ENCODE results near the gene VIPR1.
"Not testable (repeated sequence)": the region's sequence is repeated elsewhere in the genome, so short reads cannot be mapped to it uniquely, and the experiment has no call there.

VIPR1 gene

GRCh38 chr3:42575137-42575741 lies 72.8 kb downstream of the VIPR1 start:
- Histone ChIP-seq H3K4me1 (ENCODE audit: low read length) (peaks cover 3% of the 10 kb centered on the region; the same call in 1 of the 2 replicates), H3K27ac (ENCODE audit: low read length) (no peak overlapping the region), H4K20me1 (ENCODE audit: insufficient read depth, low read length) (no peaks in the 10 kb centered on the region), H3K9ac (ENCODE audit: low read length) (no peak overlapping the region), H2AFZ (ENCODE audit: low read length) (no peak overlapping the region), H3K9me3 (replicated peaks; ENCODE audit: insufficient read depth, low read length) (no peaks in the 10 kb centered on the region), H3K27me3 (replicated peaks; ENCODE audit: insufficient read depth, low read length) (no peaks in the 10 kb centered on the region), H3K79me2 (ENCODE audit: low read length) (peaks cover 52% of the 10 kb centered on the region), H3K4me2 (ENCODE audit: low read depth, low read length) (no peak overlapping the region), H3F3A (ENCODE audit: insufficient read depth, low read length) (no peaks in the 10 kb centered on the region), H3K36me3 (replicated peaks; ENCODE audit: insufficient read depth, low read length) (no peaks in the 10 kb centered on the region; the same call in 1 of the 2 replicates), H3K4me3 (ENCODE audit: low read length) (no peak overlapping the region), H3K9me2 (replicated peaks; ENCODE audit: insufficient read depth, low read length) (no peaks in the 10 kb centered on the region)
- no peak for DNase-seq
- TF ChIP-seq EZH2 (optimal IDR thresholded peaks at IDR 0.05; ENCODE audit: low read depth, low read length) (no peak), EZH2phosphoT487 (IDR thresholded peaks at IDR 0.05; ENCODE audit: low read length) (no peak)
- TF ChIP-seq, protein P1, sequence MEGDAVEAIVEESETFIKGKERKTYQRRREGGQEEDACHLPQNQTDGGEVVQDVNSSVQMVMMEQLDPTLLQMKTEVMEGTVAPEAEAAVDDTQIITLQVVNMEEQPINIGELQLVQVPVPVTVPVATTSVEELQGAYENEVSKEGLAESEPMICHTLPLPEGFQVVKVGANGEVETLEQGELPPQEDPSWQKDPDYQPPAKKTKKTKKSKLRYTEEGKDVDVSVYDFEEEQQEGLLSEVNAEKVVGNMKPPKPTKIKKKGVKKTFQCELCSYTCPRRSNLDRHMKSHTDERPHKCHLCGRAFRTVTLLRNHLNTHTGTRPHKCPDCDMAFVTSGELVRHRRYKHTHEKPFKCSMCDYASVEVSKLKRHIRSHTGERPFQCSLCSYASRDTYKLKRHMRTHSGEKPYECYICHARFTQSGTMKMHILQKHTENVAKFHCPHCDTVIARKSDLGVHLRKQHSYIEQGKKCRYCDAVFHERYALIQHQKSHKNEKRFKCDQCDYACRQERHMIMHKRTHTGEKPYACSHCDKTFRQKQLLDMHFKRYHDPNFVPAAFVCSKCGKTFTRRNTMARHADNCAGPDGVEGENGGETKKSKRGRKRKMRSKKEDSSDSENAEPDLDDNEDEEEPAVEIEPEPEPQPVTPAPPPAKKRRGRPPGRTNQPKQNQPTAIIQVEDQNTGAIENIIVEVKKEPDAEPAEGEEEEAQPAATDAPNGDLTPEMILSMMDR (IDR thresholded peaks at IDR 0.05; ENCODE audit: low read length): no peak

GRCh38 chr3:42578054-42578453 lies 75.6 kb downstream of the VIPR1 start:
- Histone ChIP-seq H3K9me2 (replicated peaks; ENCODE audit: insufficient read depth, low read length) (no peaks in the 10 kb centered on the region), H3K9me3 (replicated peaks; ENCODE audit: insufficient read depth, low read length) (no peaks in the 10 kb centered on the region), H3K27me3 (replicated peaks; ENCODE audit: insufficient read depth, low read length) (no peaks in the 10 kb centered on the region), H3K4me2 (ENCODE audit: low read depth, low read length) (no peak overlapping the region), H3F3A (ENCODE audit: insufficient read depth, low read length) (peaks cover 19% of the 10 kb centered on the region), H3K27ac (ENCODE audit: low read length) (no peak overlapping the region), H2AFZ (ENCODE audit: low read length) (no peak overlapping the region), H3K4me1 (ENCODE audit: low read length) (peaks cover 14% of the 10 kb centered on the region), H4K20me1 (ENCODE audit: insufficient read depth, low read length) (no peaks in the 10 kb centered on the region), H3K79me2 (ENCODE audit: low read length) (peaks cover 67% of the 10 kb centered on the region), H3K9ac (ENCODE audit: low read length) (no peak overlapping the region), H3K4me3 (ENCODE audit: low read length) (no peak overlapping the region), H3K36me3 (replicated peaks; ENCODE audit: insufficient read depth, low read length) (no peaks in the 10 kb centered on the region; the same call in 1 of the 2 replicates)
- no peak for TF ChIP-seq EZH2 (optimal IDR thresholded peaks at IDR 0.05; ENCODE audit: low read depth, low read length)
- no peak for DNase-seq

- not testable (repeated sequence) for DNase-seq; H2AFZ ChIP-seq (ENCODE audit: low read length); H3K4me3 ChIP-seq (ENCODE audit: low read length); H3K9me2 ChIP-seq (replicated peaks; ENCODE audit: insufficient read depth, low read length); H3K27me3 ChIP-seq (replicated peaks; ENCODE audit: insufficient read depth, low read length); H3K27ac ChIP-seq (ENCODE audit: low read length); H3K36me3 ChIP-seq (replicated peaks; ENCODE audit: insufficient read depth, low read length); H3K4me2 ChIP-seq (ENCODE audit: low read depth, low read length); H4K20me1 ChIP-seq (ENCODE audit: insufficient read depth, low read length); H3K9me3 ChIP-seq (replicated peaks; ENCODE audit: insufficient read depth, low read length); H3K9ac ChIP-seq (ENCODE audit: low read length)
- Histone ChIP-seq H3K79me2 (ENCODE audit: low read length) (peaks cover 73% of the 10 kb centered on the region), H3K4me1 (ENCODE audit: low read length) (peaks cover 19% of the 10 kb centered on the region), H3F3A (ENCODE audit: insufficient read depth, low read length) (peaks cover 19% of the 10 kb centered on the region)
Measured at GRCh38 chr3:42579346-42579745, 76.9 kb downstream of the VIPR1 start.

DNA sequence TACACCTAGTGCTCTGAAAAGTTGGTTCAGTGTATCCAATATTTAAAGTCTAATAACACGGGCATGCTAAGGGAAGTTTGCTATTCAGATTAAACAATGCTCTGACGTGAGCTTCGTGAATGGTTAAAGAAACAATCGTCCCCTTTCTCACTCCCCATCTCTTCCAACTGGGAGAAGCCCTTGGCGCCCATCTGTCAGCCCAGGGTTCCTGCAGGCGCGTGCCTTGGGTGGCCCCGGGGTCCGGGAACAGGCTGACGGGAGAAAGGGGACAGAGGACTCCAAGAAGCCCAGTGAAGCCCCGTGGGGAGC lies 78.9 kb downstream of the VIPR1 start:
- peaks cover 19% of the 10 kb centered on the region for H3K4me1 ChIP-seq (ENCODE audit: low read length)
- H3K27ac ChIP-seq (ENCODE audit: low read length): peak overlapping the region; percentile 99
- peak overlapping the region; percentile 94 for H3K4me3 ChIP-seq (ENCODE audit: low read length)
- no peaks in the 10 kb centered on the region for H4K20me1 ChIP-seq (ENCODE audit: insufficient read depth, low read length)
- peak overlapping the region; percentile 96 for H3K9ac ChIP-seq (ENCODE audit: low read length)
- no peak for DNase-seq
- peak overlapping the region; percentile 67 for H3K4me2 ChIP-seq (ENCODE audit: low read depth, low read length)
- H2AFZ ChIP-seq (ENCODE audit: low read length): peak overlapping the region; percentile 90
- no peaks in the 10 kb centered on the region for H3K9me2 ChIP-seq (replicated peaks; ENCODE audit: insufficient read depth, low read length)
- peaks cover 57% of the 10 kb centered on the region for H3K79me2 ChIP-seq (ENCODE audit: low read length)
- H3K36me3 ChIP-seq (replicated peaks; ENCODE audit: insufficient read depth, low read length): no peaks in the 10 kb centered on the region
- no peaks in the 10 kb centered on the region for H3K27me3 ChIP-seq (replicated peaks; ENCODE audit: insufficient read depth, low read length)
- peaks cover 19% of the 10 kb centered on the region for H3F3A ChIP-seq (ENCODE audit: insufficient read depth, low read length)
- TF ChIP-seq EZH2phosphoT487 (IDR thresholded peaks at IDR 0.05; ENCODE audit: low read length): no peak
- TF ChIP-seq, protein P1 (IDR thresholded peaks at IDR 0.05; ENCODE audit: low read length): no peak
- TF ChIP-seq EZH2 (optimal IDR thresholded peaks at IDR 0.05; ENCODE audit: low read depth, low read length): no peak
- H3K9me3 ChIP-seq (replicated peaks; ENCODE audit: insufficient read depth, low read length): no peaks in the 10 kb centered on the region
